ENCODE measurements around the gene LRIG2. TPM values are rescaled to one million over a fixed set of nuclear protein-coding genes. Genes with fewer than 3 reads are reported as not detected.

The LRIG2 gene
- total RNA-seq, 4 donors from 2014 or later: 17.4 to 27.1 (median 22.5) TPM

- 63% methylated on average over 2 of the region's 2 CpGs for WGBS, 2 donors
- no peak for TF ChIP-seq POLR2A (IDR thresholded peaks at IDR 0.05)
- TF ChIP-seq, protein P1, sequence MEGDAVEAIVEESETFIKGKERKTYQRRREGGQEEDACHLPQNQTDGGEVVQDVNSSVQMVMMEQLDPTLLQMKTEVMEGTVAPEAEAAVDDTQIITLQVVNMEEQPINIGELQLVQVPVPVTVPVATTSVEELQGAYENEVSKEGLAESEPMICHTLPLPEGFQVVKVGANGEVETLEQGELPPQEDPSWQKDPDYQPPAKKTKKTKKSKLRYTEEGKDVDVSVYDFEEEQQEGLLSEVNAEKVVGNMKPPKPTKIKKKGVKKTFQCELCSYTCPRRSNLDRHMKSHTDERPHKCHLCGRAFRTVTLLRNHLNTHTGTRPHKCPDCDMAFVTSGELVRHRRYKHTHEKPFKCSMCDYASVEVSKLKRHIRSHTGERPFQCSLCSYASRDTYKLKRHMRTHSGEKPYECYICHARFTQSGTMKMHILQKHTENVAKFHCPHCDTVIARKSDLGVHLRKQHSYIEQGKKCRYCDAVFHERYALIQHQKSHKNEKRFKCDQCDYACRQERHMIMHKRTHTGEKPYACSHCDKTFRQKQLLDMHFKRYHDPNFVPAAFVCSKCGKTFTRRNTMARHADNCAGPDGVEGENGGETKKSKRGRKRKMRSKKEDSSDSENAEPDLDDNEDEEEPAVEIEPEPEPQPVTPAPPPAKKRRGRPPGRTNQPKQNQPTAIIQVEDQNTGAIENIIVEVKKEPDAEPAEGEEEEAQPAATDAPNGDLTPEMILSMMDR (IDR thresholded peaks at IDR 0.05): no peak
- no peak overlapping the region for H3K4me3 ChIP-seq (ENCODE audit: low read depth, poor library complexity, severe bottlenecking)
- DNase-seq (ENCODE audit: low spot score in 2 of 2): no peak
- intact Hi-C loops (cut with DNase I; ENCODE audit: low total_unique reads): no loop called here
Observed at GRCh38 chr1:113086541-113086940, 13.5 kb downstream of the LRIG2 start.

DNA sequence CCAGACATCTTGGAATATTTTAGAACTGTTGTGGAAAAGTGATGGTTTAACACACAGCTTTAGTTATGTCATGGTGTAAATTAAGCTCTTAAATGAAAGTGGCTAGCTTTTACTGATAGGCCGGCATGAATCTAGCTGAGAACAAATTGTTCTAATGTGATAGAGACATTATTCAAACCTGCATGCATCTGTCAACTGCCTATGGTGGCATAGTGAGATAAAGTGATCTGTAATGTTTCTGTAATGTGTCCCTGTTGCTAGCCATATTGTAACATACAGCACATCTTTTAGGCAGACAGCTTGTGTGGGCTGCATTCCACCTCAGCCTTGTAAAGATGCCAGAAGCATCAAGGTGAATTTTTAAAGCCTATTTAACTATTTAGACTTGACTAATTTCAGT, 16.0 kb downstream of the LRIG2 start:
- TF ChIP-seq, protein P1 (IDR thresholded peaks at IDR 0.05): no peak
- no peak for TF ChIP-seq POLR2A (IDR thresholded peaks at IDR 0.05)
- H3K4me3 ChIP-seq (ENCODE audit: low read depth, poor library complexity, severe bottlenecking): no peak overlapping the region
- intact Hi-C loops (cut with DNase I; ENCODE audit: low total_unique reads): no loop called here
- DNase-seq (ENCODE audit: low spot score in 2 of 2): no peak
- 56 to 65% methylated on average over 1 of the region's 1 CpG for WGBS, 2 donors

DNA sequence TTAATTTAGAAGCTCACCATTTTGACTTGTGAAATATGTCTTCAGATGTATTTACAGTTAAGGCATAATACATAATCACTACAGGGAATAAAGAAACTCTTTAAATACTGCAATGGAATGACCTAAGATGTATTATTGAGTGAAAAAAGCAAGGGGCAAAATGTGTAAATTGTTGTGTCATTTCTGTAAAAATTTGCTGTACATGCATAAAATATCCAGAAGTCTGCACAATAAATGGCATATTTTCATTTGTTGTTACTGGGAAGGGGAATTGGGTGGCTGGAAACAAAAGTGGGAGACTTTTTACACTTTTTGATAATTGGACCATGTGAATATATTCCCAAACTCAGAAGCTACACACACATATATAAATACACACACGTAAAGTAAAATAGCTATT, 17.1 kb downstream of the LRIG2 start:
- WGBS, 2 donors: 98 to 100% methylated on average over 1 of the region's 1 CpG
- H3K4me3 ChIP-seq (ENCODE audit: low read depth, poor library complexity, severe bottlenecking): no peak overlapping the region
- TF ChIP-seq, protein P1 (IDR thresholded peaks at IDR 0.05): no peak
- no peak for TF ChIP-seq POLR2A (IDR thresholded peaks at IDR 0.05)
- intact Hi-C loops (cut with DNase I; ENCODE audit: low total_unique reads): no loop called here
- DNase-seq (ENCODE audit: low spot score in 2 of 2): no peak

GRCh38 chr1:113091988-113092594, 19.1 kb downstream of the LRIG2 start:
- 55 to 62% methylated on average over 1 of the region's 1 CpG for WGBS, 2 donors
- intact Hi-C loops (cut with DNase I; ENCODE audit: low total_unique reads): no loop called here
- DNase-seq (ENCODE audit: low spot score in 2 of 2): no peak
- TF ChIP-seq, protein P1 (IDR thresholded peaks at IDR 0.05): no peak
- TF ChIP-seq POLR2A (IDR thresholded peaks at IDR 0.05): no peak
- no peak overlapping the region for H3K4me3 ChIP-seq (ENCODE audit: low read depth, poor library complexity, severe bottlenecking)

DNA sequence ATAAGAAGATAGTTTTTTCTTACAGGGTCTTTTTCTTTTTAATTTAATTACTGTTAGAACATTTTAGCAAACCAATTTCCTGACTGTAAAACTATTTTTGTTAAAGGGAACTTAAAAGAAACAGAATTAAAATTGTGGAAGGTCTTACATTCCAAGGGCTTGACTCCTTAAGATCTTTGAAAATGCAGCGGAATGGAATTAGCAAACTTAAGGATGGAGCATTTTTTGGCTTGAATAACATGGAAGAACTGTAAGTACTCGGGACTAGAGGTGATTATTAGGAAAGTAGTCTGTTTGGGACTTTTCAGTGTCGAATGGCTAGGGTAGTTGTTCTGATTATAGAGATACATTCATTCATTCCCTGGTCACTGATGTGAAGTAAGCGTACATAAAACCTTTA, 21.5 kb downstream of the LRIG2 start:
- no peak overlapping the region for H3K4me3 ChIP-seq (ENCODE audit: low read depth, poor library complexity, severe bottlenecking)
- intact Hi-C loops (cut with DNase I; ENCODE audit: low total_unique reads): no loop called here
- no peak for DNase-seq (ENCODE audit: low spot score in 2 of 2)
- WGBS, 2 donors: 95 to 97% methylated on average over 4 of the region's 4 CpGs
- TF ChIP-seq POLR2A (IDR thresholded peaks at IDR 0.05): no peak
- TF ChIP-seq, protein P1 (IDR thresholded peaks at IDR 0.05): no peak

Measured in lower leg skin (tissue), 4 donors.